ELF-1 (cell line): Measurements from ENCODE around the gene ANTXR1.

Source experiments
- DNase-seq: peaks from one replicate; pipeline ENCODE4 v3.0.0-alpha.2; 2016; ENCODE audit warnings: low read depth, low spot score

Gene ANTXR1

DNA sequence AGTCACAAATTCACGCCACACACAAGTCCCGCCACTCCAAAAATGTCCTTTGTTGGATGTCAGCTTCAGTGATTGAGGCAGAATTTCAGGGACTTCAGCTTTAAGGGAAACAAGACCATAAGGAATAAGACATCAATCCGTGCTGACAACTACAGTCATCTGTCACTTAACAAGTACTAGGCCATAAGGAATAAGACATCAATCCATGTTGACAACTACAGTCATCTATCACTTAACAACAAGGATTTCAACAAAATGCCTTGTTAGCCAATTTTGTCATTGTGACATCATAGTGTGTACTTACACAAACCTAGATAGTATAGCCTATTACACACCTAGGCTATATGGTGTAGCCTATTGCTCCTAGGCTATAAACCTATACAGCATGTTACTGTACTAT, 58.0 kb downstream of the ANTXR1 start:
- no peak for DNase-seq

- DNase-seq: no peak
Observed at GRCh38 chr2:69073928-69074570, 61.1 kb downstream of the ANTXR1 start.

DNA sequence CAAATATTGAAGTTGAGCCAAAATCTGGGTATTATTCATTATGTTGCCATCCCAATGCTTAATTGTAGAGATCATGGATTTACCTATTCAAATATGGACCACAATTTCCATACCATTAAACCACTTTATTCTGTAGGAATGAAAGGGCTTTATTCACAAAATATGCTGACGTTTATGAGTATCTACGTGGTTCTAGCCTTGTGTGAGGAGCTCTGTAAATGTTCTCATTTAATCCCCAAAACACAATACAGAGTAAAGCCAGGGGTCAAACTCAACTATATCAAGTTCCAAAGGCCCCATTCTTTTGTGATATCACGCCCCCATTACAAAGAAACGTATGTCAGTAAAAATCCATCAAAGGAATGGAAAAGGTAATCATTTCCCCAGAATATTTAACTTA, 61.9 kb downstream of the ANTXR1 start:
- no peak for DNase-seq

GRCh38 chr2:69075486-69075885, 62.5 kb downstream of the ANTXR1 start:
- DNase-seq: no peak

DNA sequence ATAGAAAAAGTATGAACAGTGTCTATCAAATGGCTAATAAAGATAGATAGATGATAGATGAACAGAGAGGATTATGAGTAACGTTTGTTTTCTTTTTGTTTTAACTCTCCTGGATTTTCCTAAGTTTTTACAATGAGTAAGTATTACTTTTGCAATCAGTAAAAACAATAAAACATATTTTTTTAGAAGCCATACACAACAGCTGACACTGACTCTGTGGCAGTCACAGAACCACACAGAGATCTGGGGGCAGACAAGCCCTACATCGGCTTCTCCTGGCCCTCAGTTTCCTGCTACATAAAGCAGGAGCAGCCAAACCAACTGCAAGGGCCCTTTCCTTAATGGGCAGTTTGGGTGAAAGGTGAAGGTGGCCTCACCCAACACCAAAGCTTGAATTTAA, 63.6 kb downstream of the ANTXR1 start:
- DNase-seq: no peak

GRCh38 chr2:69077252-69077950, 64.4 kb downstream of the ANTXR1 start:
- DNase-seq: no peak

GRCh38 chr2:69080071-69080470, 67.1 kb downstream of the ANTXR1 start:
- no peak for DNase-seq

DNA sequence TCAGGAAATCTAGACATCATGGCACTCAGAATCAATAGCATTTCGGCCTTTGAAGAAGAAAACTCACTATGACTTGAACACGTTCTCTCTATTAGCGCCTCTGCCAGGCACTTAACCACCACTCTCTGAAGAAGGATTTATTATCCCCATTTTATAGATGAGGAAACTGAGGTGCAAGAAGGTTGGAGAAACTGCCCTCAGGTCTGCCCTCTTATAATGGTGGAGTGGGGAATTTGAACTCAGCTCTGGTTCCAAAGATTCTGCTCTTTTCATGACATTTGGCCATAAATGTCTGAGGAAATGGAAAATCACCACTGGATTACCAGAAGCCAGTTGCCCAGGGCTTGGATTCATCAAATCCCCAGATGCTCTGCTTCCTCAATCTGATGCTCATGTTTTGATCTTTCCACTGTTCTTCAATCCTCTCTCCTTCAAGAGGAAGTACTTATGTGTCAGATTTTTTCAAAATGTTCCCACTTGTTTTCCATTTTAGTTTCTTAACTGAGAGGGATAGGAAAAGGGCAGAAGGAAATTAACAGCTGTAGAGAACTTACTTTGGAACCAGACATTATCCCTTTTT, 68.1 kb downstream of the ANTXR1 start:
- DNase-seq: no peak

GRCh38 chr2:69081757-69082156, 68.8 kb downstream of the ANTXR1 start:
- DNase-seq: no peak

- no peak for DNase-seq
Observed at GRCh38 chr2:69082430-69082997, 69.5 kb downstream of the ANTXR1 start.

GRCh38 chr2:69083235-69083748, 70.3 kb downstream of the ANTXR1 start:
- peak; percentile 42 for DNase-seq

DNA sequence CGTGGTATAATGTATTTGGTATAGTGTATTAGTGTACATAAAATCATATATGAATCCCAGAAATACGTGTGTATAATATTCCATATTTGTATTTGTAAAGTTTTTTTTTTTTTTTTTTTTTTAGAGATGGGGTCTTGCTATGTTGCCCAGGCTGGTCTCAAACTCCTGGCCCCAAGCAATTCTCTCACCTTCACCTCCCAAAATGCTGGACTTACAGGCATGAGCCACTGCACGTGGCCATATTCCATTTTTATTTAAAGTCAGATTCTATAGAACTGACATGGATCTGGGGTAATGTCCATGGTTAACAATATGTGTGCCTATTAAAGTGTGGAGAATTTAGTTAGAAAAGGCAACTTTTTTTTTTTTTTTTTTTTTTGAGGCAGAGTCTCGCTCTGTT, 71.5 kb downstream of the ANTXR1 start:
- DNase-seq: no peak

DNA sequence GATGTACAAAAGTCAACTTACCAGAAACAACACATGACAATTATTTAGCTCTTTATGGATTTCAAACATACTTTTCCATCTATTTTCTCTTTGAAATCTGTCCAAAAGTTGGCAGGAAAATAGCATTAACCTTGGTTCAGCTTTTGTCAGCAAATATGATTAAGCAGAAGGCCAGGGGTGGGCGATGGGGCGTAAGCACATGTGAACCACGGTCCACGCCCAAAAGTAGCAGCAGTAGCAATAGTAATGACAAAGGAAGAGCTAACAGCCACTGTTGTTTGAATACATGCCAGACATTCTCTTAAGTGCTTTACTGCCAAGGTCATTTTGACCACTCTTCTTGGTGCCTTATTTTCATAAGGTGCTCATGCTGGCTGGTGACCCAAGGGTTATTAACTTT, 73.5 kb downstream of the ANTXR1 start:
- DNase-seq: no peak

DNA sequence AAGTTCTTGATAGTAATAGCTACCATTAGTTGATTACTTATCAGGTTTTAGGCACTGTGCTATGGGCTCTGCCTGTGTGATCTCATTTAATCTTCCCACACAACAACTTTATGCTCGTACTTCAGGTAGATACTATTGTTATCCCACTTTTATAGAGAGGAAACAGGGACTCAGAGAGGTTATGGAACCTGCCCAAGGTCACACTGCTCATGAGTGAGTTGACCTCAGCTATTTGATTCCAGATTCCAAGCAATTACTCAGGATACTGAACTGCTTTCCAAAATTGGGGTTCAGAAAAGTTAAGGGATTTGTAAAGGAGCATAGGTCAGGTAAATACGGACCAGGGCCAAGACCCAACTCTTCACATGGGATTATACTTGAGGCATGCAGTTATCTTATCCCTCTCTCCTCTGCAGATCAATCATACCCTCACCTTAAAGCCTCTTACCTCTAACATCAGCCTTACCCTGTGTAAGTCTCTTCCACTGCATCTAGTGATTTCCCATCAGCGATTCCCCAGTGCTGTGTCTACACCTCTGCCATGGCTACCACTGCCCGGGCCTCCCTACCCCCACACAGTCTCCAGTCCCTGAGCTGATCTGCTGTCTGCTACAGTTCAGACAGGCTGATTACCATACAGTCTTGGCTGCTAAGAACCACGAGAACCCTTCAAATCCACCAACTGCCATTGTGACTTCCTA, 74.4 kb downstream of the ANTXR1 start:
- DNase-seq: no peak

GRCh38 chr2:69087912-69088240, 74.9 kb downstream of the ANTXR1 start:
- no peak for DNase-seq

GRCh38 chr2:69088466-69088865, 75.5 kb downstream of the ANTXR1 start:
- no peak for DNase-seq

DNA sequence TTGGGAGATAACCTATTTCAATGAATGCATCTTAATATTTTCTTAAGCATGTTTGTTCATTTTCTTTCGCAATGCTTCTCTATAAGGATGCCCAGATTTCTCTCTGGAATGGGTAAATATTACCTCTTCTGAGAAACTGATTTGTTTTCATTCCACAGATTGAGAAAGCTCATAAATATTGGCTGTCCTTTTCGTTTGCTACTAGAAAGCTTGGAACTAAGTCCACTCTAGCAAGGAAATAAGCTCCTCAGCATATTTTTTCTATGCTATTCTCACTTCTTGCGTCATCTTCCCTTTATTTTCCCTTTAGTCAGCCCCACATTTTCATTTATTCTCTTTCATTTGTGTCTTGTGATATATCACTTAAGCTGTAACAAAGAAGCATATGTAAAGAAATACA, 76.3 kb downstream of the ANTXR1 start:
- DNase-seq: no peak

- no peak for DNase-seq
Observed at GRCh38 chr2:69089998-69090397, 77.0 kb downstream of the ANTXR1 start.

DNA sequence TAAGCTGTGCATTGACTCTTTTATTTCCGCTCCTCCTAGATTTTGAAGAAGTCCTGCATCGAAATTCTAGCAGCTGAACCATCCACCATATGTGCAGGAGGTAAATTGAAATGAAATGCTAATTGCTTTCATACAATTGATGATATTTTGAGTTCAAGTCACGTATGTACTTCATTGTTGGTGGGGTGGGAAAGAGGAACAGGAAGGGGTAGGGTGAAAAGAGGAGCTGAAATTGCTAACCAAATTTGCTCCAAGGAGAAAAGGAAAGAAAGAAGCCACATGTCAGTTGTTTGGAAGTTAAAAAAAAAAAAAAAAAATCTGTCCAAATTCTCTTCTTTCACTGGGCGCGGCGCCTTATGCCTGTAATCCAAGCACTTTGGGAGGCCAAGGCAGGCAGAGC, 77.8 kb downstream of the ANTXR1 start:
- DNase-seq: no peak

GRCh38 chr2:69092857-69093256, 79.9 kb downstream of the ANTXR1 start:
- no peak for DNase-seq

DNA sequence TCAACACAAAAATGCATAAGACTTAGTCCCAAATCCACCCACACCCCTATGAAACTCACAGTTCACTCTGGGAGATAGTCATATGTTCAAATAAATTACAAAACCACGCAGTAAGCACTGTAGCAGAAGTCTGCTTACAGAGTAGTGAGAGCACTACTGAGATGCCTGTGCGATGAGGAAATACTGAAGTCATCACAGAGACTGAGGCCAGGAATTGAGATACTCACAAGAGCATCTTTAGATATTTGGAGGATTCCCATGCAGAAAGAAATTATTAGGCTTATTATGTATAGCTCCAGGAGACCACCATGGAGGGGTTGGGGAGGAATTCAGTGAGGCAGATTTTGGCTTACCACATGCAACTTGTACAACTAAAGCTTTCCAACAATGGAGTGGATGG, 82.3 kb downstream of the ANTXR1 start:
- DNase-seq: no peak
